ENCODE data around the gene ESCO1.

DNA sequence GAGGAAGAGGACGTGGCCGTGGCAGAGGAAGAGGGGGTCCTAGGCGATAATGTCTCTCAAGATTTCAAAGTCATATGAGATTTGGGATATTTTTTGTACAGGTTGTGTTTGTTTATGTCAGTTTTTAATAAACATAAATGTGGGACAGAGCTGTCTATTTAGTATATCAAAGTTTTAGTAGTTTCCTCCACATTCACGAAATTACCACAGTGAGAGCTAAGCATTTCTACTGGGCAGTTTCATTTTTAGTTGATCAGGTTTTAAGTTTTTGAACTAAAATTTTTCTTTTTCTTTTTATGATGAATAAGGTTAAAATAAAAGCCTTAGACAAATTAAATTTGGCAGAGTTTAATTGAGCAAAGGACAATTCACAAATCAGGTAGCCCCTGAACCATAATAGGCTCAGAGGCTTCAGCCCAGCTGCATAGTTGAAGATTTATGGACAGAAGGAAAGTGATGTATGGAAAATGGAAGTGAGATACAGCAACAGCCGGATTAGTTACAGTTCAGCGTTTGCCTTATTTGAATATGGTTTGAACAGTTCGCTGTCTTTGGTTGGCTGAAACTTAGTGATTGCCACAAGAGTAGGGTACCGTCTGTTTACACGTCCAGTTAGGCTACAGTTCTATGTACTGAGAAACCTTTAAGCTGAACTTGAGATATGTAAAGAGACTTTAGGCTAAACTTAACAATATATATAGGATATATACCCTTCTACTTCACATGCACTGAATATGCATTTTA lies 28.8 kb upstream of the ESCO1 start:
- TF ChIP-seq, protein P1, sequence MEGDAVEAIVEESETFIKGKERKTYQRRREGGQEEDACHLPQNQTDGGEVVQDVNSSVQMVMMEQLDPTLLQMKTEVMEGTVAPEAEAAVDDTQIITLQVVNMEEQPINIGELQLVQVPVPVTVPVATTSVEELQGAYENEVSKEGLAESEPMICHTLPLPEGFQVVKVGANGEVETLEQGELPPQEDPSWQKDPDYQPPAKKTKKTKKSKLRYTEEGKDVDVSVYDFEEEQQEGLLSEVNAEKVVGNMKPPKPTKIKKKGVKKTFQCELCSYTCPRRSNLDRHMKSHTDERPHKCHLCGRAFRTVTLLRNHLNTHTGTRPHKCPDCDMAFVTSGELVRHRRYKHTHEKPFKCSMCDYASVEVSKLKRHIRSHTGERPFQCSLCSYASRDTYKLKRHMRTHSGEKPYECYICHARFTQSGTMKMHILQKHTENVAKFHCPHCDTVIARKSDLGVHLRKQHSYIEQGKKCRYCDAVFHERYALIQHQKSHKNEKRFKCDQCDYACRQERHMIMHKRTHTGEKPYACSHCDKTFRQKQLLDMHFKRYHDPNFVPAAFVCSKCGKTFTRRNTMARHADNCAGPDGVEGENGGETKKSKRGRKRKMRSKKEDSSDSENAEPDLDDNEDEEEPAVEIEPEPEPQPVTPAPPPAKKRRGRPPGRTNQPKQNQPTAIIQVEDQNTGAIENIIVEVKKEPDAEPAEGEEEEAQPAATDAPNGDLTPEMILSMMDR (IDR thresholded peaks at IDR 0.05): no peak
- TF ChIP-seq POLR2A (IDR thresholded peaks at IDR 0.05): no peak

Data from right lobe of liver (tissue), 4 donors.